DMS 273 treated with DMSO at 0.1 percent for 48 hours (cell line): Measurements from ENCODE around the gene SLC7A6.

Source experiments
- DNase-seq: peaks from one replicate; lab custom pipeline; 2025; lab: John Stamatoyannopoulos, UW

SLC7A6 gene

DNA sequence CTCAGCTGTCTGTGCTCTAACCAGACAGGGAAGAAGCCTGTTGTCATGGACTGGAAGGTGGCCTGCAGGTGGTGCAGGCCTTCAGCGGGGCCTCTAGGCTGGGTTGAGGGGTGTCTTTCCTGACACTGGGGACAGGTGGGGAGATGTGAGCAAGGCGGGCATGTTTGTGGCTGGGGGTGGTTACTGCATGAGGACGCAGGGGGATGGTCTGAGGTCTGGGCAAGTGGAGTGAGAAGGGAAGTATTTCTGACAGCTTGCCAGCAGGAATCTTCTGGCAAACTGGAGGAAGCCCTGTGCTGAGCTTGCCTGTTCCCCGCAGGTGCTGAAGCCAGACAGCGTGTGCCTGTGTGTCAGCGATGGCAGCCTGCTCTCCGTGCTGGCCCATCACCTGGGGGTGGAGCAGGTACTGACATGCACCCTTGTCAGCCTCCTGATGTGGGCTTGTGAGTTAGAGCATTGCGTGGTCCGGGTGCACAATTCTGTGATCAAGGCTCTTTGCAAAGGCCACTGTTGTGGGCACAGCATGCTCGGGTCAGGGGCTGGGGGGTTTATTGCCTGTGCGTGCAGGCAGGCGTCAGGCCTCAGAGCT lies 82.7 kb downstream of the SLC7A6 start:
- DNase-seq: no peak

DNA sequence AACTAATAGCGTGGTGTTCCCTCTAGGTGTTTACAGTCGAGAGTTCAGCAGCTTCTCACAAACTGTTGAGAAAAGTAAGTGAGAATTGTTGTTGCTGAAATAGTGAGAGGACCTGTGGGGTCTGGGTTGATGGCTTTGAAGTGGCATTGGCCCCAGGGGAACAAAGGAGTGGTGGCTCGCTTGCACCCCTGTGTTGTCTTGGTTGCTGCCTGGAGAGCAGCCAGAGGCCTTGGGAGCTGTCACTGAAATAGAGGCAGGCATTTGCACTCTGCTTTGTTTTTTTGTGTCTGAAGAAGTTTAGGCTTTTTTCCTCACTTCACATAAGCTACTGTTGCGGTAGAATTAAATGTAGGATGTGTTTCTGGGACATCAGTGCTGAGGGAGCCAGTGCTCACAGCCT lies 83.3 kb downstream of the SLC7A6 start:
- DNase-seq: no peak

DNA sequence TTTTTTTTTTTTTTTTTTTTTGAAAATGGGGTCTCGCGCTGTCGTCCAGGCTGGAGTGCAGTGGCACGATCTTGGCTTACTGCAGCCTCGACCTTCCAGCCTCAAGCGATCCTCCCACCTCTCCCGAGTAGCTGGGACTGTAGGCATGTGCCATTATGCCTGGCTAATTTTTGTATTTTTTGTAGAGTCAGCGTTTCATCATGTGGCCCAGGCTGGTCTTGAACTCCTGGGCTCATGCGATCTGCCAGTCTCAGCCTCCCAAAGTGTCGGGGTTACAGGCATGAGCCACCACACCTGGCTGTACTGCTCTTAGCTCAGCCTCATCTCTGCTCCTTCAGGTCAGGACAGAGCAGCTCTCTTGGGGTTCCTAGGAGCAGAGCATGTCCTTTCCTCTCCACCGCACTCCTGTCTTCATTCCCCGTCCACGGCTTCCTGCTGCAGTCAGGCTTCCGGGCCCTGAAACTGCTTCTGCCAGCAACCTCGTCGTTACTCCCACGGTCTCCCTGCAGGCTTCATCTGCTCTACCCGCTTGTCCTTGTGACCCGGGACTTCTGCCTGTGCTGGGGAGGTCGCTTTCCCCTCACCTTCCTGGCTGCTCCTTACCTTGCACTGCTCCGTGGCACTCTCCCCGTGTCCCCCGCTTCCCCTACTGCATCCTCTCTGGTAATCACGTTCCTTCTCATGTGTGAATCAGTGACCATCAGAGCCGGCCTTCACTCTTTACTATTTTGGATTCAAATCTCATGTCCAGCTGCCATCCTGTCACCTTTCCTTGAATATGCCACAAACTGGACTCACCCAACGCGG lies 84.5 kb downstream of the SLC7A6 start:
- DNase-seq: no peak

DNA sequence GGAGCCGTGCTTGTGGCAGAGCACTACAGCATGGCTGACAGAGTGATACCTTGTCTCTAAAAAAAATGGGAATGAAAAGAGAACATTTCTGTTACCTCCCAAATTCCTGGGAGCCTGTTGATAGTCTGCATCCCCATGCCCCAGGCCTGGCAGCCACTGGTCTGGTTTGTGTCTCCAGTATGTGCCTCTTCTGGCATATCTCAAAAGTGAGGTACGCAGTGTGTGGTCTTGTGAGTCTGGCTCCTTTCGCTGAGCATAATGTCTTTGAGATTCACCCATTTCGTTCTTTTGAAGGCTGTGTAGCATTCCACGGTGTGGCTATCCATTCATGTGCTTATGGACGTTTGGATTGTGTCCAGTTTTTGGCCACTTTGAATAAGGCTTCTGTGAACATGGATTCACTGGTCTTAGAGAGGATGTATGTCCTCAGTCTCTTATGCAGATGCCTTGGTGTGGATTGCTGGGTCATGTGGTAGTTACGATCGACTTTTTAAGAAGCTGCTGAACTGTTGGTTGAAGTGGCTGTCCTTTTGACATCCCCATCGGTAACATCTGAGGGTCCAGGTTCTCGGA lies 85.6 kb downstream of the SLC7A6 start:
- no peak for DNase-seq

DNA sequence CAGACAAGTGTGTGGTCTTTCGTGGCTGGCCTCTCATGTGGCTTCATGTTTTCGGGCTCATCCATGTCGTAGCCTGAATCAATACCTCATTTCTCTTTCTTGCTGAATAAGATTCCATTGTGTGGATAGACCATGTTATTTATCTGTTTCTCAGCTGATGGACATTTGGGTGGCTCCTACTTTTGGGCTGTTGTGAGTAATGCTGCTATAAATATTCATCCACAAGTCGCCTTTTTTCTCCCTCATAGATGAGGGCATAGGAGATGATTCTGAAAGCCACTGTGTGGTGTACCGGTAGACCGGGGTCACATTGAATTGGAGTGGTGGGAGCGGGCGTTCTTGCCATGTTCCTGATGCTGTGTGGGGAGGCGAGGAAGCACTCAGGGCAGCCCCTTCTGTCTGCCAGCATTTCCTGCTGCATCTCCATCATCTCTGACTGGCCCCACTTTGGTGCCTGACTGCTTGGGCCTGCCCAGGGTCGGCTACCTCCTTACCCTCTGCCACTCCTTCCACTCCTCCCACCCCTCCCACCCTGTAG lies 86.6 kb downstream of the SLC7A6 start:
- DNase-seq: no peak
